ENCODE measurements around the gene DRAP1.

Gene DRAP1

DNA sequence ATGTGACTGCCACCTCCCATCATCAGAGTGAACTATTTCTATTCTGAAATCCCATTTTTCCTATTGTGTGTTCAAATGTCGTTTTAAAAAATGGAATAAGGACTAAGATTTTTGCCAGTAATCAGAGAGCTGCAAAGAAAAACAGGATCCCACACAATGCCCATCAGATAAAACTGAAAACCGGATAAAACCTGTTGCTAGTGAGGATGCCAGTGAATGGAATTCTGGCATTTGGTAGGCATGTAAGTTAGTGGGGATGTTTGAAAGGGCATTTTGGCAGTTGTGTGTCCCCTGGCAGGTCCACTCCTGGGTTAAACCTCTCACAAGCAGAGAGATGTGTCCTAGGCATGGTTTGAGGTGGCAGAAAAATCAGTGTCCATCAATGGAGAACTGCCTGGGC is 6.2 kb downstream of the DRAP1 start:
- H3K4me3 ChIP-seq (ENCODE audit: low read depth, low read length) = no peak overlapping the region
- TF ChIP-seq, protein P1, sequence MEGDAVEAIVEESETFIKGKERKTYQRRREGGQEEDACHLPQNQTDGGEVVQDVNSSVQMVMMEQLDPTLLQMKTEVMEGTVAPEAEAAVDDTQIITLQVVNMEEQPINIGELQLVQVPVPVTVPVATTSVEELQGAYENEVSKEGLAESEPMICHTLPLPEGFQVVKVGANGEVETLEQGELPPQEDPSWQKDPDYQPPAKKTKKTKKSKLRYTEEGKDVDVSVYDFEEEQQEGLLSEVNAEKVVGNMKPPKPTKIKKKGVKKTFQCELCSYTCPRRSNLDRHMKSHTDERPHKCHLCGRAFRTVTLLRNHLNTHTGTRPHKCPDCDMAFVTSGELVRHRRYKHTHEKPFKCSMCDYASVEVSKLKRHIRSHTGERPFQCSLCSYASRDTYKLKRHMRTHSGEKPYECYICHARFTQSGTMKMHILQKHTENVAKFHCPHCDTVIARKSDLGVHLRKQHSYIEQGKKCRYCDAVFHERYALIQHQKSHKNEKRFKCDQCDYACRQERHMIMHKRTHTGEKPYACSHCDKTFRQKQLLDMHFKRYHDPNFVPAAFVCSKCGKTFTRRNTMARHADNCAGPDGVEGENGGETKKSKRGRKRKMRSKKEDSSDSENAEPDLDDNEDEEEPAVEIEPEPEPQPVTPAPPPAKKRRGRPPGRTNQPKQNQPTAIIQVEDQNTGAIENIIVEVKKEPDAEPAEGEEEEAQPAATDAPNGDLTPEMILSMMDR (IDR thresholded peaks at IDR 0.05; ENCODE audit: control insufficient read depth, extremely low read depth, insufficient read depth) = no peak
- DNase-seq (ENCODE audit: low read depth) = no peak

DNA sequence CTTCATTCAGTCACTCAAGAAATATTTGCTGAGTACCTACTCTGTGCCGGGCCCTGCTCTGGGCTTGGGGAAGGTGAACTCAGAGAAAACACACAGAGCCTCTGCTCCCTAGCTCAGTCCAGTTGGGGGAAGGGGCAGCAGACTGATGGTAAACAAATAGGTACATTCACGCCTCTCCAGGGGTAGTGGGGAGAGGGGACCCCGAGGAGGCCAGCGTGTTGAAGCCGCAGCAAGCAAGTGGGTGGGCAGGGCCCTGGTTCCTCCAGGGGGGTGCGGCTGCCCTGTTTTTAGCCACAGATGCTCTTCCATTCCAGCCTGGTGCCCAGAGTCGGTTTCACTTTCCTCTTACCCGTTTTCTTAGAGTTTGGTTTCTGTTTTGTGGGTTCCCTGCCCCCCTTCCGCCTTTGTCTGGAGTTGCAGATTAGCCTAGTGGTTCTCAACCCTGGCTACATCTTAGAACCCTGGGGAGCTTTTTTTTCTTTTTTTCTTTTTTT is 8.7 kb downstream of the DRAP1 start:
- TF ChIP-seq, protein P1 (IDR thresholded peaks at IDR 0.05; ENCODE audit: control insufficient read depth, extremely low read depth, insufficient read depth) = no peak
- DNase-seq (ENCODE audit: low read depth) = no peak
- no peak overlapping the region for H3K4me3 ChIP-seq (ENCODE audit: low read depth, low read length)

DNA sequence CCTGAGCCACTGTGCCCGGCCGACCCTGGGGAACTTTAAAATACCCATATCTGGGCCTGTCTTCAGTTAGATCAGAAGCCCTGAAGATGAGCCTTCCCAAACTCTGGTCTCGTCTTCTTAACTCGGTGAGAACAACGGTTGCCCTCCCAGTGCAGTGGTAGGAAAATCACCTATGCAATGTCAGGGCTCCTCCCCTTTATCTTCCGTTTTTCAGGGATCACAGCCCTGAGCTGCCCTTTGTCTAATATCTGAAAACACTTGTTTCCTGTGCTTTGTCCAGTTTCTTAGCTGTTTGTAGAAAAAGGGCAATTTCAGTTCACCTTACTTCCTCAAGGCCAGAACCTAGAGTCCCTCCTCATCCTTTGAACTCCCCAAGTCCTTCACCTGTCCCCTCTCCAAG is 9.4 kb downstream of the DRAP1 start:
- TF ChIP-seq, protein P1 (IDR thresholded peaks at IDR 0.05; ENCODE audit: control insufficient read depth, extremely low read depth, insufficient read depth) = no peak
- no peak for DNase-seq (ENCODE audit: low read depth)
- H3K4me3 ChIP-seq (ENCODE audit: low read depth, low read length) = no peak overlapping the region

DNA sequence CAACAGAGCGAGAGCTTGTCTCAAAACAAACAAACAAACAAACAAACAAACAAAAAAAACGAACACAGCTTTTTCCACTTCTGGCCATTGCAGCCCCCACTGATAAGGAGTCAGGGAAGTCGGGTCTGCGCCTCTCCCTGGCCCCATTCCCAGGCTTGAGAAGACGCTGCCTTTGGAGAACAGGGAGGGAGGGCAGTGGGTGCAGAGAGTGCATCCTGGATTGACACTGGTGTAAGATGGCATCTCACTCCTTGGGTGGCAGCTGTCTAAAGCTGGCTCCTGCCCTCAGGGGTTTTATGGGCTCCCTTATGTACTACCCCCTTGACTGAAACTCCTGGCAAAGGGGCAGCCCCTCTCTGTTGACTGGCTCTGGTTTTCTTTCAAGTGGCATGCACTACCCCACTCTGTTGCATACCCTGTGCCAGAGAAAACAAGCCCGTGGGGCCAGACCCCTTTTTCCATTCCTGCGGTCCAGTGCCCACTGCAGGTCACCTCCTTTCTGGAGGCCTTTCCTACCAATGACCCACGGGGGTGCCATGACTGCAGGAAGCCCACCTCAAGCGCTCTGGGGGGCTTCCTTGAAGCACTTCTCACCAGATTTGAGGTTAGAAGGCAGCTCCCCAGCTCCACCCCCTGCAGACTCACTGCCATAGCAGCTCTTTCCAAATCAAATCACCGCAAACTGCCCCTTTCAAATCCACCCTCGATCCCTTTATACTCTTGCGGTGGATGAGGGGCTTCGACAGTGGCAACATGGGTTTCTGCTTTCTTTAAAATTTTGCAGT is 12.7 kb downstream of the DRAP1 start:
- DNase-seq (ENCODE audit: low read depth) = no peak
- no peak overlapping the region for H3K4me3 ChIP-seq (ENCODE audit: low read depth, low read length)
- TF ChIP-seq, protein P1 (IDR thresholded peaks at IDR 0.05; ENCODE audit: control insufficient read depth, extremely low read depth, insufficient read depth) = no peak

DNA sequence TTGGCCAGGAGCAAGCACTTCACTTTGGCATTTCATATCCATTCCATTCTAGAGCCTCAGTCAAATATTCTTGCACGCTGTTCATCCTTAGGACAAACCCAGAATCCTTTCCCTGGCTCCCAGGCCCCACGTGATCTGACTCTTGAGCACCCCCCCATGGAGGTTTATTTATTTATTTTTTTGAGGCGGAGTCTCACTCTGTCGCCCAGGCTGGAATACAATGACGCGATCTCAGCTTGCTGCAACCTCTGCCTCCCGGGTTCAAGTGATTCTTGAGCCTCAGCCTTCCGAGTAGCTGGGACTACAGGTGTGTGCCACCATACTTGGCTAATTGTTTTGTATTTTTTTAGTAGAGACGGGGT is 13.3 kb downstream of the DRAP1 start:
- no peak overlapping the region for H3K4me3 ChIP-seq (ENCODE audit: low read depth, low read length)
- TF ChIP-seq, protein P1 (IDR thresholded peaks at IDR 0.05; ENCODE audit: control insufficient read depth, extremely low read depth, insufficient read depth) = no peak
- no peak for DNase-seq (ENCODE audit: low read depth)

DNA sequence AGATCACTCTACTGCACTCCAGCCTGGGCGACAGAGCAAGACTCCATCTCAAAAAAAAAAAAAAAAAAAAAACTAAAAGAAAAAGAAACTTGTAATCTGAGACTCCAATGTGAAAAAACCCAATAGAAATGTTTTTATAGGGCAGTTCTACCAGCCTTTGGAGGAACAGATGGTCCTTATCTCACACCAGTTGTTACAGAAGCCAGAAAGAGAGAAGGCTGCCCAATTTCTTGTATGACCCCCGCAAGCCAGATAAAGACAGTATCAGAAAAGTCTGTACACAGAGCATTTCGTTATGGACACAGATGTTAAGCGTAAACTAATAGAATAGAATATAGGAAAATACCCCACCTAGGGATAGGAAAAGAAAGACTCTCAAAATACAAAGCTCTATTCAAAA is 14.8 kb downstream of the DRAP1 start:
- TF ChIP-seq, protein P1 (IDR thresholded peaks at IDR 0.05; ENCODE audit: control insufficient read depth, extremely low read depth, insufficient read depth) = no peak

DNA sequence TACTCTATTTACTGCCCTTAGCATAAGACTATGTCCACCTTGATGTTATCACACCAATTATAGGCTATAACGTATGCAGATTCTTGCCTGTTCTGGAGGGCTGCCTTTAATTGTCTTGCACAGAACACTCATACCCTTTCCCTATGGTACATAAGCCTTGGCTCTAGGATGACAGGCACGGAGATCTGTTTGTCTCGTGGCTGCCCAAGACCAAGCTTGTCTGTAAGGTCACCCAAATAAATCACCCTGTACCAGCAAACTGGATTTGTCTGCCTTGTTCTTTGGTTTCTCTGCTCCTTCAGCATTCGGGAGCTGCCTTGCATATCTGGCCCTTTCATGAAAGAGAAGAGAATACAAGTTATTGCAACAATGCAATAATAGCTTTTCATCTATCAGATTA is 18.5 kb downstream of the DRAP1 start:
- TF ChIP-seq, protein P1 (IDR thresholded peaks at IDR 0.05; ENCODE audit: control insufficient read depth, extremely low read depth, insufficient read depth) = no peak
- DNase-seq (ENCODE audit: low read depth) = no peak
- no peak overlapping the region for H3K4me3 ChIP-seq (ENCODE audit: low read depth, low read length)

More for the DNA sequence above, 14.8 kb downstream of the DRAP1 start:
- H3K4me3 ChIP-seq (ENCODE audit: low read depth, low read length) = no peak overlapping the region
- DNase-seq (ENCODE audit: low read depth) = no peak
